ENCODE measurements around the gene MYCBPAP. TPM values are rescaled to one million over a fixed set of nuclear protein-coding genes. Genes with fewer than 3 reads are reported as not detected.

The MYCBPAP gene
- total RNA-seq, 4 donors from 2014 or later = not detected

DNA sequence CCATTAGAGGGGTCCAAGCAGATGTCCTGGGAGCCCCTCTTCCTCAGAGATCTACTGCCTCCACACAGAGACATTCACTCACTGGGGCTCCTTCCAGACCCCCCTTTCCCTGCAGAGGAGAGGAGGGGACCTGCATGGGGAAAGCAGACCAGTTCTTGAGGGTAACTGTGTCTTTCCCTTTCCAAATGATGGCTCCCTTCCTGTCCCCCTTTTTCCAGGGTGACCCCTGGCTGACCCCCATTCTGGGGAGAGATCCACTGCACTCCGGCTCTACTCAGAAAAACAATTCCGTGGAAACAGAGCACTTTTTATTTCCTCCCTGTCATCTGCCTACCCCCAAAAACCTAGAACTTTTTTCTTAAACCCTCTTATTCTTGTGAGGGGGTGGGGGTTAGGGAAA is 58.6 kb downstream of the MYCBPAP start:
- Histone ChIP-seq H3K4me1 (peaks cover 0 to 7% of the 10 kb centered on the region in 2 donors), H3K27me3 (peaks cover 32 to 52% (median 43%) of the 10 kb centered on the region in 3 donors), H3K9me3 (no peaks in the 10 kb centered on the region), H3K36me3 (no peaks in the 10 kb centered on the region), H3K4me3 (no peak overlapping the region), H3K27ac (no peak overlapping the region)
- TF ChIP-seq, protein P1, sequence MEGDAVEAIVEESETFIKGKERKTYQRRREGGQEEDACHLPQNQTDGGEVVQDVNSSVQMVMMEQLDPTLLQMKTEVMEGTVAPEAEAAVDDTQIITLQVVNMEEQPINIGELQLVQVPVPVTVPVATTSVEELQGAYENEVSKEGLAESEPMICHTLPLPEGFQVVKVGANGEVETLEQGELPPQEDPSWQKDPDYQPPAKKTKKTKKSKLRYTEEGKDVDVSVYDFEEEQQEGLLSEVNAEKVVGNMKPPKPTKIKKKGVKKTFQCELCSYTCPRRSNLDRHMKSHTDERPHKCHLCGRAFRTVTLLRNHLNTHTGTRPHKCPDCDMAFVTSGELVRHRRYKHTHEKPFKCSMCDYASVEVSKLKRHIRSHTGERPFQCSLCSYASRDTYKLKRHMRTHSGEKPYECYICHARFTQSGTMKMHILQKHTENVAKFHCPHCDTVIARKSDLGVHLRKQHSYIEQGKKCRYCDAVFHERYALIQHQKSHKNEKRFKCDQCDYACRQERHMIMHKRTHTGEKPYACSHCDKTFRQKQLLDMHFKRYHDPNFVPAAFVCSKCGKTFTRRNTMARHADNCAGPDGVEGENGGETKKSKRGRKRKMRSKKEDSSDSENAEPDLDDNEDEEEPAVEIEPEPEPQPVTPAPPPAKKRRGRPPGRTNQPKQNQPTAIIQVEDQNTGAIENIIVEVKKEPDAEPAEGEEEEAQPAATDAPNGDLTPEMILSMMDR (IDR thresholded peaks at IDR 0.05 in 4 of 5, conservative IDR thresholded peaks at IDR 0.05 in 1 of 5) = no peak
- TF ChIP-seq POLR2A (IDR thresholded peaks at IDR 0.05) = no peak
- ATAC-seq (no peak), DNase-seq (no peak)
- intact Hi-C loops (cut with DNase I; ENCODE audit: low total_unique reads) (no loop called here), in situ Hi-C loops (cut with MboI; ENCODE audit: low sequenced_read_pairs in 4 of 4) (no loop called here)

DNA sequence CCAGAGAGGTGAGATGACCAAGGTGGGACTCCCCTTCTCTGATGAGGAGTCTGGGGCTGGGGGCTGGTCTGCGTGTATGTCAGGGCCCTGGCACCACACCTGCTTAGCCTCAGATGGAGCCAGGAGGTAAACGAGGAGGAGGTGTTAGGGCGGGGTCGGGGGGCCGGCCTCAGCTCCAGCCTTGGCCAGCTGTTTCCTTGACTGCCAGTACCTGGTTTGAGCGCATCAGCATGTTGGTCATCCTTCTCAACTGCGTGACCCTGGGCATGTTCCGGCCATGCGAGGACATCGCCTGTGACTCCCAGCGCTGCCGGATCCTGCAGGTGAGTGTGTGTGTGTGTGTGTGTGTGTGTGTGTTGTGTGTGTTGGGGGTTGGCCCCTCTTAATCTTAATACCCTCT is 60.4 kb downstream of the MYCBPAP start:
- in situ Hi-C loops (cut with MboI; ENCODE audit: low sequenced_read_pairs in 4 of 4) = no loop called here
- DNase-seq = no peak

DNA sequence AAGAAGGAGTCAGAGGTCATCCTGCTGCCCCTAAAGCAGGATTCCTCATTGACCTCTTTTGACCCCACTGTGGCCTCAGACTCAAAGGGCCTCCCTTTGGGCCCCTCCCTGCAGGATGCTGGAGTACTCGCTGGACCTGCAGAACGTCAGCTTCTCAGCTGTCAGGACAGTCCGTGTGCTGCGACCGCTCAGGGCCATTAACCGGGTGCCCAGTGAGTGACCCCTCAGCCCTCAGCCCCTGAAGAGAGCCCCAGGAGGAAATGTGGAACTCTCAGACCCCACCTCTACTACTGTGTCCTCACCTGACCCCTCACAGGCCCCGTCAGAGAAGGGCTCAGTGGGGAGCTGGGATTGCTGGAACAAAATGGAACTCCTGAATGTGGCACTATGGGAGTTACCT is 61.4 kb downstream of the MYCBPAP start:
- in situ Hi-C loops (cut with MboI; ENCODE audit: low sequenced_read_pairs in 4 of 4) (no loop called here), intact Hi-C loops (cut with DNase I; ENCODE audit: low total_unique reads) (no loop called here)
- DNase-seq = no peak
- no peaks in the 10 kb centered on the region for H3K36me3 ChIP-seq
- peaks cover 11 to 25% (median 16%) of the 10 kb centered on the region in 3 donors for H3K27me3 ChIP-seq
- TF ChIP-seq POLR2A (IDR thresholded peaks at IDR 0.05) = no peak
- TF ChIP-seq, protein P1 (IDR thresholded peaks at IDR 0.05 in 4 of 5, conservative IDR thresholded peaks at IDR 0.05 in 1 of 5) = no peak
- no peak for ATAC-seq
- peaks cover 0 to 3% of the 10 kb centered on the region in 2 donors for H3K4me1 ChIP-seq
- H3K27ac ChIP-seq = no peak overlapping the region
- H3K9me3 ChIP-seq = no peaks in the 10 kb centered on the region
- no peak overlapping the region for H3K4me3 ChIP-seq

More for the DNA sequence above, 60.4 kb downstream of the MYCBPAP start:
- TF ChIP-seq, protein P1 (IDR thresholded peaks at IDR 0.05 in 4 of 5, conservative IDR thresholded peaks at IDR 0.05 in 1 of 5) = no peak
- Histone ChIP-seq H3K36me3 (no peaks in the 10 kb centered on the region), H3K27ac (no peak overlapping the region), H3K4me1 (peaks cover 0 to 7% of the 10 kb centered on the region in 2 donors), H3K9me3 (no peaks in the 10 kb centered on the region), H3K4me3 (no peak overlapping the region), H3K27me3 (peaks cover 16 to 35% (median 26%) of the 10 kb centered on the region in 3 donors)
- intact Hi-C loops (cut with DNase I; ENCODE audit: low total_unique reads) = no loop called here
- ATAC-seq = no peak

DNA sequence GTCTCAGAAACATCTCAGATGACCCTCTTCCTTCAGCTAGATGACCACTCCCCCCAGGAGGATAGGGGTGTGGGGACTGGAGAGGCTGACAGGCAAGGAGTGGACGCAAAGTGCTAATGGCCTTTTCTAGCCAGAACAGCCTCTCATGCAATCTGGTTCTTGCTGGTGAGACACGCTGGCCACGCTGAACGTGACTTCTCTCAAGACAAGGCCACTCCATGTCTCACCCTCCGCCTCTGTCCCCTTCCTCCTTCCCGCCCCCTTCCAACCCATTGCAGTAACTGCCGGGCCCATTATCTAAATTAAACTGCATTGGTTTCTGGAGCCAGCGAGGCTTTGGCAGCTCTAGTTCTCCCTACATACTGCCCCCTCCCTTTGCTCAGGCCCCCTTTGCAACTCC is 61.8 kb downstream of the MYCBPAP start:
- Histone ChIP-seq H3K9me3 (no peaks in the 10 kb centered on the region), H3K27me3 (peaks cover 9 to 21% (median 12%) of the 10 kb centered on the region in 3 donors), H3K4me3 (no peak overlapping the region), H3K27ac (no peak overlapping the region), H3K4me1 (no peaks in the 10 kb centered on the region), H3K36me3 (no peaks in the 10 kb centered on the region)
- no peak for DNase-seq
- TF ChIP-seq, protein P1 (IDR thresholded peaks at IDR 0.05 in 4 of 5, conservative IDR thresholded peaks at IDR 0.05 in 1 of 5) = no peak
- no peak for TF ChIP-seq POLR2A (IDR thresholded peaks at IDR 0.05)
- ATAC-seq = no peak
- intact Hi-C loops (cut with DNase I; ENCODE audit: low total_unique reads) (no loop called here), in situ Hi-C loops (cut with MboI; ENCODE audit: low sequenced_read_pairs in 4 of 4) (no loop called here)

DNA sequence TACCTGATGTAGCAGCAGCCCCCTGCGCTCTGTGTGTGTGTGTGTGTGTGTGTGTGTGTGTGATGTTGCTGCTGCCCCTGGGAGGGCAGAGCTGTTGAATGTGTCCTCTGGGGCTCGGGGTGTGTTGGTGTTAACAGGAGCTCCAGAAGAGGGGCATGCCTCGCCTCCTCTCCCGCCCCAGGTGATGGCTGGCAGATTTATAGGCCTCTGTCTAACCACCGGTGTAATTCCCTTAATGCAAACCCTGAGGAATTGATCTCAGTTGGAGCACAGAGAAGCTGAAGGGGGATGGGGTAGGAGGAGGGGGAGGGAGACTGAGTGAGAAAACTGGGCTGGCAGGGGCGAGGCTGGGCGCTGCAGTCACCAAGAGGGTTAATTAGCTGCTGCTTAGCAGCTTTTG is 62.3 kb downstream of the MYCBPAP start:
- DNase-seq = no peak
- ATAC-seq = no peak
- Histone ChIP-seq H3K4me1 (no peaks in the 10 kb centered on the region), H3K9me3 (no peaks in the 10 kb centered on the region), H3K36me3 (no peaks in the 10 kb centered on the region), H3K27me3 (peaks cover 7 to 16% (median 9%) of the 10 kb centered on the region in 3 donors), H3K27ac (no peak overlapping the region), H3K4me3 (no peak overlapping the region)
- TF ChIP-seq, protein P1 (IDR thresholded peaks at IDR 0.05 in 4 of 5, conservative IDR thresholded peaks at IDR 0.05 in 1 of 5) = no peak
- TF ChIP-seq POLR2A (IDR thresholded peaks at IDR 0.05) = no peak
- intact Hi-C loops (cut with DNase I; ENCODE audit: low total_unique reads) (no loop called here), in situ Hi-C loops (cut with MboI; ENCODE audit: low sequenced_read_pairs in 4 of 4) (no loop called here)
